Neural crest cell (in vitro differentiated cells): ENCODE measurements around the gene RAB3D. TPM values are rescaled to one million over a fixed set of nuclear protein-coding genes. Genes with fewer than 3 reads are reported as not detected.
A peak's percentile ranks its signal among the peaks of the same experiment; 100 is the strongest.

Experiments
- DNase-seq: peaks from one replicate; pipeline ENCODE4 v3.0.0; 2021; ENCODE audit warnings: low read depth, mixed read lengths, low spot score
- H3K27ac Mint-ChIP-seq: one replicate; pipeline ENCODE4 v1.8.0; 2021; ENCODE audit warnings: mild to moderate bottlenecking, mixed read lengths; ENCODE audit not compliant: unreplicated experiment
- H3K27me3 Mint-ChIP-seq: 2 replicates; pipeline ENCODE4 v1.8.0; 2021; ENCODE audit warnings: low read depth, mild to moderate bottlenecking, mixed read lengths
- H3K36me3 Mint-ChIP-seq: 2 replicates; pipeline ENCODE4 v1.8.0; 2021; ENCODE audit warnings: low read depth, mild to moderate bottlenecking, mixed read lengths
- H3K4me1 Mint-ChIP-seq: 2 replicates; pipeline ENCODE4 v1.8.0; 2021; ENCODE audit warnings: mixed read lengths
- H3K4me3 Mint-ChIP-seq: one replicate; pipeline ENCODE4 v1.8.0; 2021; ENCODE audit warnings: mild to moderate bottlenecking, mixed read lengths
- H3K9me3 Mint-ChIP-seq: 2 replicates; pipeline ENCODE4 v1.8.0; 2021; ENCODE audit warnings: mixed read lengths
- CTCF ChIP-seq: fragments of 200-600 bp; sonication (generic); conservative IDR thresholded peaks from 2 replicates; pipeline ENCODE4 v1.5.0; 2021; ENCODE audit warnings: antibody characterized with exemption, mild to moderate bottlenecking
- long read RNA-seq: library from polyadenylated mRNA; unstranded; transcript quantifications from one replicate; pipeline ENCODE4 v2.0.0, GENCODE V29; 2020
- total RNA-seq: library from RNA; stranded (reverse); gene quantifications from 2 replicates; pipeline ENCODE4 v1.2.1, GENCODE V29; 2021

Gene RAB3D
- 15.1 and 15.4 TPM in 2 replicates for total RNA-seq
- long read RNA-seq, partial matches to known transcripts: 0 of 3 reads
- long read RNA-seq, other reads (novel, unspliced or antisense): 3 of 3 reads

- DNase-seq: peak; percentile 97
- H3K4me3 Mint-ChIP-seq: peak within 1 kb of the TSS; percentile 87
- H3K9me3 Mint-ChIP-seq: no peaks in the 10 kb centered on the region
- peaks cover 7% of the 10 kb centered on the region for H3K36me3 Mint-ChIP-seq
- TF ChIP-seq CTCF: no peak
- H3K4me1 Mint-ChIP-seq: peaks cover 11% of the 10 kb centered on the region
- H3K27ac Mint-ChIP-seq: no peak within 1 kb of the TSS
- H3K27me3 Mint-ChIP-seq: no peaks in the 10 kb centered on the region
These were observed at the start of gene RAB3D for GRCh38 chr19:11339254-11340098. TSS of gene RAB3D (minus strand) at chr19:11339657. CDS start at chr19:11337399, 2,258 bp downstream.

- TF ChIP-seq CTCF: no peak
- peaks cover 2% of the 10 kb centered on the region for H3K9me3 Mint-ChIP-seq
- H3K4me3 Mint-ChIP-seq: no peak overlapping the region
- no peak for DNase-seq
- no peaks in the 10 kb centered on the region for H3K36me3 Mint-ChIP-seq
- peaks cover 10% of the 10 kb centered on the region for H3K4me1 Mint-ChIP-seq
- H3K27ac Mint-ChIP-seq: no peak overlapping the region
- peaks cover 24% of the 10 kb centered on the region for H3K27me3 Mint-ChIP-seq
These were observed 47.9 kb upstream of the RAB3D start for GRCh38 chr19:11387162-11388034.

GRCh38 chr19:11384778-11385129, 45.3 kb upstream of the RAB3D start:
- Mint-ChIP-seq H3K27me3 (peaks cover 39% of the 10 kb centered on the region), H3K4me1 (peaks cover 28% of the 10 kb centered on the region), H3K27ac (no peak overlapping the region), H3K4me3 (peak overlapping the region; percentile 62), H3K9me3 (no peaks in the 10 kb centered on the region), H3K36me3 (no peaks in the 10 kb centered on the region)
- no peak for TF ChIP-seq CTCF
- no peak for DNase-seq

- no peak for TF ChIP-seq CTCF
- no peak overlapping the region for H3K27ac Mint-ChIP-seq
- no peaks in the 10 kb centered on the region for H3K36me3 Mint-ChIP-seq
These were observed 44.2 kb upstream of the RAB3D start for GRCh38 chr19:11383706-11384048.

GRCh38 chr19:11382898-11383705, 43.6 kb upstream of the RAB3D start:
- TF ChIP-seq CTCF: peak; percentile 77
- peak overlapping the region; percentile 72 for H3K4me3 Mint-ChIP-seq
- no peaks in the 10 kb centered on the region for H3K36me3 Mint-ChIP-seq
- DNase-seq: peak; percentile 44
- no peaks in the 10 kb centered on the region for H3K9me3 Mint-ChIP-seq
- H3K27ac Mint-ChIP-seq: no peak overlapping the region
- H3K4me1 Mint-ChIP-seq: peaks cover 33% of the 10 kb centered on the region
- peaks cover 39% of the 10 kb centered on the region for H3K27me3 Mint-ChIP-seq

More at GRCh38 chr19:11383706-11384048, 44.2 kb upstream of the RAB3D start:
- H3K4me1 Mint-ChIP-seq: peaks cover 28% of the 10 kb centered on the region
- peaks cover 39% of the 10 kb centered on the region for H3K27me3 Mint-ChIP-seq
- H3K4me3 Mint-ChIP-seq: no peak overlapping the region
- H3K9me3 Mint-ChIP-seq: no peaks in the 10 kb centered on the region
- DNase-seq: no peak
